Neural cell (in vitro differentiated cells): Measurements from ENCODE around the gene MS4A15. TPM values are rescaled to one million over a fixed set of nuclear protein-coding genes. Genes with fewer than 3 reads are reported as not detected.
"Not testable (repeated sequence)": the region's sequence is repeated elsewhere in the genome, so short reads cannot be mapped to it uniquely, and the experiment has no call there.

Experiments
- H2AFZ ChIP-seq: fragments of 200-600, 300-800 bp; sonication (generic), shearing (Covaris generic); 2 replicates; pipeline ENCODE4 v1.6.0; 2014; ENCODE audit warnings: low read depth, mild to moderate bottlenecking, antibody characterized with exemption, low read length, moderate library complexity
- H3F3A ChIP-seq: fragments of 200-600 bp; shearing (Covaris generic); 2 replicates; pipeline ENCODE4 v1.6.1; 2016; ENCODE audit warnings: mild to moderate bottlenecking, moderate library complexity, mixed read lengths, antibody characterized with exemption, low read length; ENCODE audit not compliant: insufficient read depth, poor library complexity, severe bottlenecking
- H3K27ac ChIP-seq: fragments of 200-600, 300-800 bp; sonication (generic), shearing (Covaris generic); 2 replicates; pipeline ENCODE4 v1.5.1; 2014; ENCODE audit warnings: mild to moderate bottlenecking, low read length, moderate library complexity
- H3K27me3 ChIP-seq: fragments of 300-800, 200-600 bp; sonication (generic), shearing (Covaris generic); 2 replicates; pipeline ENCODE4 v1.6.0; 2014; ENCODE audit warnings: mild to moderate bottlenecking, low read depth, low read length, moderate library complexity; ENCODE audit not compliant: insufficient read depth
- H3K36me3 ChIP-seq: fragments of 300-800, 200-600 bp; sonication (generic), shearing (Covaris generic); 2 replicates; pipeline ENCODE4 v1.5.1; 2014; ENCODE audit warnings: mild to moderate bottlenecking, antibody characterized with exemption, low read length, moderate library complexity; ENCODE audit not compliant: insufficient read depth
- H3K4me2 ChIP-seq: fragments of 300-800, 200-600 bp; sonication (generic), shearing (Covaris generic); 2 replicates; pipeline ENCODE4 v1.6.0; 2014; ENCODE audit warnings: mild to moderate bottlenecking, low read length
- H3K4me3 ChIP-seq: fragments of 300-800, 200-600 bp; sonication (generic), shearing (Covaris generic); 2 replicates; pipeline ENCODE4 v1.5.1; 2014; ENCODE audit warnings: mild to moderate bottlenecking, low read length, moderate library complexity
- H3K79me2 ChIP-seq: fragments of 200-600 bp; shearing (Covaris generic); replicated peaks from 2 replicates; pipeline ENCODE4 v1.6.0; 2014; ENCODE audit warnings: mild to moderate bottlenecking, low read length, moderate library complexity; ENCODE audit not compliant: insufficient read depth
- H3K9ac ChIP-seq: fragments of 300-800, 200-600 bp; sonication (generic), shearing (Covaris generic); 2 replicates; pipeline ENCODE4 v1.6.1; 2016; ENCODE audit warnings: mild to moderate bottlenecking, low read length, mixed read lengths
- H3K9me2 ChIP-seq: fragments of 200-600 bp; shearing (Covaris generic); 2 replicates; pipeline ENCODE4 v1.6.1; 2016; ENCODE audit warnings: mild to moderate bottlenecking, low read length, mixed read lengths; ENCODE audit not compliant: insufficient read depth
- H3K9me3 ChIP-seq: fragments of 200-600, 300-800 bp; sonication (generic), shearing (Covaris generic); 2 replicates; pipeline ENCODE4 v1.6.1; 2016; ENCODE audit warnings: mild to moderate bottlenecking, mixed run types, low read length, moderate library complexity, mixed read lengths
- H4K20me1 ChIP-seq: fragments of 200-600 bp; shearing (Covaris generic); 2 replicates; pipeline ENCODE4 v1.6.1; 2016; ENCODE audit warnings: mild to moderate bottlenecking, mixed run types; ENCODE audit not compliant: insufficient read depth
- CTCF ChIP-seq: fragments of 450-650 bp; IDR thresholded peaks from 2 replicates; pipeline ENCODE4 v1.5.1; 2014; ENCODE audit warnings: antibody characterized with exemption, mild to moderate bottlenecking, moderate library complexity; ENCODE audit not compliant: poor library complexity, severe bottlenecking
- EP300 ChIP-seq: fragments of 450-650 bp; conservative IDR thresholded peaks from 2 replicates; pipeline ENCODE4 v1.6.1; 2014; ENCODE audit warnings: antibody characterized with exemption, mild to moderate bottlenecking, moderate library complexity; ENCODE audit not compliant: poor library complexity, severe bottlenecking
- EZH2 ChIP-seq: fragments of 200-600, 300-800 bp; shearing (Covaris generic), sonication (generic); IDR thresholded peaks from 2 replicates; pipeline ENCODE4 v1.6.1; 2014; ENCODE audit warnings: antibody characterized with exemption, low read length, borderline replicate concordance, mild to moderate bottlenecking; ENCODE audit not compliant: insufficient read depth, poor library complexity, severe bottlenecking
- MXI1 ChIP-seq: fragments of 450-650 bp; conservative IDR thresholded peaks from 2 replicates; pipeline ENCODE4 v1.6.1; 2014; ENCODE audit warnings: antibody characterized with exemption, mild to moderate bottlenecking; ENCODE audit not compliant: poor library complexity, severe bottlenecking
- POLR2AphosphoS5 ChIP-seq: IDR thresholded peaks from 2 replicates; pipeline ENCODE4 v1.6.1; 2012
- RAD21 ChIP-seq: fragments of 450-650 bp; conservative IDR thresholded peaks from 2 replicates; pipeline ENCODE4 v1.6.1; 2014; ENCODE audit warnings: antibody characterized with exemption, mild to moderate bottlenecking, moderate library complexity
- REST ChIP-seq: IDR thresholded peaks from 2 replicates; pipeline ENCODE4 v1.6.1; 2012; ENCODE audit warnings: borderline replicate concordance
- SMC3 ChIP-seq: fragments of 450-650 bp; conservative IDR thresholded peaks from 2 replicates; pipeline ENCODE4 v1.6.1; 2014; ENCODE audit warnings: antibody characterized with exemption, mild to moderate bottlenecking, moderate library complexity; ENCODE audit not compliant: poor library complexity
- TAF1 ChIP-seq: IDR thresholded peaks from 2 replicates; pipeline ENCODE4 v1.6.1; 2012; ENCODE audit warnings: low read depth
- polyA plus RNA-seq: library from polyadenylated mRNA; depleted of rRNA; stranded (reverse); fragments of >200 nt; gene quantifications from 2 replicates; pipeline ENCODE4 v1.2.3, GENCODE V29; 2014

MS4A15 gene
- polyA plus RNA-seq, 1 donor from 2014 or later: not detected

DNA sequence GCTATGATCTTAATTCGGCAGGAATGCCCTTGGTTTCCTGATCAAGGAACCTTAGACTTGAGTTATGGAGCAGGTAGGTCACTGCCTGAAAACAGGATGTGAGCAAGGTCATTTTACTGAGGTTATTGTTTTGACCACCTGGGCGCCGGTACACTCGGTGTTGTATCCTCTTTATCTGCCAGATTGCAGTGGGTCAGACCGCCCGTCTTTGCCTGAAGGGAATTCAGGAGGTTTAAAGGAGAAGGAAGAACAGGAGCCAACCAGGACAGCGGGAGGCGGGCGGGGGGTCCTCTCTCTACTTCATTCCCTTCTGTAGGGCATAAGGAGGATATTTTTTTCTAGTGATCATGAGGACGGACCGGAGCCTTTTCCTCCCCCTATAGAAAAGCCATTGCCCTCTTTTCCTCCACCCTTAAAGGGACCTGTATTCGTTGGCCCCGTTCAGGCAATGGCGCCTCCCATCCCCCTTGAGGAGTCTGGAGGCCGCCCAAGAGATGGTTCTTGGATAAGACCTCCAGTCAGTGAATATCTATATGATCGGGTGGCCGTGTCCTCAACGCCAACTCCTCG lies 649 bp downstream of the MS4A15 start:
- H3K9me2 ChIP-seq: no peaks in the 10 kb centered on the region
- H3K27me3 ChIP-seq: no peaks in the 10 kb centered on the region
- H3K9ac ChIP-seq: no peak overlapping the region
- TF ChIP-seq POLR2AphosphoS5: no peak
- no peak for TF ChIP-seq CTCF
- no peak for TF ChIP-seq RAD21
- TF ChIP-seq REST: no peak
- TF ChIP-seq EP300: no peak
- TF ChIP-seq TAF1: no peak
- no peak for TF ChIP-seq EZH2
- TF ChIP-seq MXI1: no peak
- no peak for TF ChIP-seq SMC3
- no peaks in the 10 kb centered on the region for H3F3A ChIP-seq
- no peaks in the 10 kb centered on the region for H3K9me3 ChIP-seq
- H2AFZ ChIP-seq: no peak overlapping the region
- no peak overlapping the region for H3K4me3 ChIP-seq
- no peaks in the 10 kb centered on the region for H4K20me1 ChIP-seq
- H3K36me3 ChIP-seq: no peaks in the 10 kb centered on the region
- H3K79me2 ChIP-seq: no peaks in the 10 kb centered on the region
- no peak overlapping the region for H3K27ac ChIP-seq
- H3K4me2 ChIP-seq: no peak overlapping the region

DNA sequence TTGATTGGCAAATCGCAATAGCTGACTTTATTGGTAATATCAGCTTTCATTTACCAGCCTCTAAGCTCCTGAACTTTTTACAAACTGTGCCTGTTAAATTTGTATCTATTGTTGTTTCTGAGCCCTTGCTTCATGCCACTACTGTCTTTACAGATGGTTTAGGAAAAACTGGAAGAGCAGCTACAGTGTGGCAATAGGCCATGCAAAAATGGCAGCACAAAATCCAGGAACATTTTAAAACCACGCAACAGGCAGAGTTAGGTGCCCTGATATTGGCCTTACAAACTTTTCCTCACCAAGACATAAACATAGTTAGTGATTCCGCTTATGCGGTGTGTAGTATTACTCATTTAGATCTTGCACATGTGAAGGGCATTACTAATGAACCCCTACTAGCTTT lies 2.0 kb downstream of the MS4A15 start:
- H3K9ac ChIP-seq, H3K9me2 ChIP-seq, H3K27me3 ChIP-seq, H3K4me3 ChIP-seq, H3K79me2 ChIP-seq, H4K20me1 ChIP-seq, H3K4me2 ChIP-seq, H2AFZ ChIP-seq, H3K36me3 ChIP-seq, H3K9me3 ChIP-seq, H3K27ac ChIP-seq, H3F3A ChIP-seq: not testable (repeated sequence)

DNA sequence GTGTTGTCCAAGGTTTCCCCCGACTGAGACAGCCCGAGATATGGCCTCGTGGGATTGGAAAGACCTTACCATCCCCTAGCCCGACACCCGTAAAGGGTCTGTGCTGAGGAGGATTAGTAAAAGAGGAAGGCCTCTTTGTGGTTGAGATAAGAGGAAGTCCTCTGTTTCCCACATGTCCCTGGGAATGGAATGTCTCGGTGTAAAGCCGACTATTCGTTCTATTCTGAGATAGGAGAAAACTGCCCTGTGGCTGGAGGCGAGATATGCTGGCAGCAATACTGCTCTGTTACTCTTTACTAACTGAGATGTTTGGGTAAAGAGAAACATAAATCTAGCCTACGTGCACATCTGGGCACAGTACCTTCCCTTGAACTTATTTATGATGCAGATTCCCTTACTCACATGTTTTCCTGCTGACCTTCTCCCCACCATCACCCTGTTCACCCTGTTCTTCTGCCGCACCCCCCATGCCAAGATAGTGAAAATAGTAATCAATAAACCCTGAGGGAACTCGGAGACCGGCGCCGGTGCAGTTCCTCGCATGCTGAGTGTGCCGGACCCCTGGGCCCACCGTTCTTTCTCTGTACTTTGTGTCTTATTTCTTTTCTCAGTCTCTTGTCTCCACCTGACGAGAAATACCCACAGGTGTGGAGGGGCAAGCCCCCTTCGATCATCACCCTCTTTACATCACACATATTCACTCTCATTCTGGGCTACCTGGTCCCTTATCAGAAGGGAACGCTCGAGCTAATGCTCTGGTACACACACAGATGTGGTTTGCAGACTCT lies 3.0 kb downstream of the MS4A15 start:
- not testable (repeated sequence) for H3K4me3 ChIP-seq, H3K27ac ChIP-seq, H3K79me2 ChIP-seq, H3F3A ChIP-seq, H3K4me2 ChIP-seq, H3K9me2 ChIP-seq, H3K9me3 ChIP-seq, H2AFZ ChIP-seq, H3K27me3 ChIP-seq, H3K36me3 ChIP-seq, H3K9ac ChIP-seq, H4K20me1 ChIP-seq
